ENCODE data around the gene ARV1.

DNA sequence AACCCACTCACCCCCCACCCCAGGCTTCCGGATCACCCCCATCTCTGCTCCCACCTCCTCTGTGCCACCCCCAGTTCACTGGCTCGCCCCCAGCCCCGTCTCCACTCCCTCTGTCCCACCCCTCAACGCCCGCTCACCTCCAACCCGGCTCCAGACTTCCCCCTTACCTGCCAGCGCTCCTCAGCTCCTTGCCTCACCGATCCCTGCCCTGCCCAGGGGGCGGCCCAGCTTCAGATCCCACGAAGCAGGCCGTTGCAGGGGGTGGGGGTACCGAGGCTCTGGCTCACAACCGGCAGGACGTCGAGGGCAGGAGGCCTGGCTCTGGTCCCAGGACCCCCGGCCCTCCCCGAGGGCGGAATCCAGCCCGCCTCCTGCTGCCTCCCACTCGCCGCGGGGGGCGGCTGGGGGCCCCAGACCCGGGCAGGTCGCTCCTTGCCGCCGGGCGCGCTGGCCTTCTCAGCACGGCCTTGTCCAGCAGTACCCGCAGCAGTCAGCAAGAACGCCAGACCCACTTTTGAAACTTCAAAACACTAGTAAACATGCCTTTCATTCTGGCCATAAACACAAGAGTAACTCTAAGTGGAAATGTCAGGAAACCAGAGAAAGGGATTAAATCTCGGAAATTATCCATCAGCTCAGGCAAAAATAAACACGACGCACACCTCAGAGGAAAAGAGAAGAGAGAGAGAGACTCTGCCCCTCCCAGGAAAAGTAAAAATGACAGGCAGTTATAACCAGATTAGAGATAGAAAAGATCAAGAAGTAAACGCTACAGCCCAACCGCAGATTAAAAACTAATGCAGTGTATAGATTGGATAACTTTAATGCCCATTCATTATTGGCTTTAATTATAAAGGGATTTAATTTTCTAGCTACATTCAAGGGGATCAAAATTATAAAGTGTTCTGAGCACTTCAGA, 62.2 kb downstream of the ARV1 start:
- TF ChIP-seq SMC3 (IDR thresholded peaks at IDR 0.05), result no peak
- TF ChIP-seq JUNB (IDR thresholded peaks at IDR 0.05), result no peak
- no peak for TF ChIP-seq POLR2A (IDR thresholded peaks at IDR 0.05; ENCODE audit: low read length)
- TF ChIP-seq, protein P1, sequence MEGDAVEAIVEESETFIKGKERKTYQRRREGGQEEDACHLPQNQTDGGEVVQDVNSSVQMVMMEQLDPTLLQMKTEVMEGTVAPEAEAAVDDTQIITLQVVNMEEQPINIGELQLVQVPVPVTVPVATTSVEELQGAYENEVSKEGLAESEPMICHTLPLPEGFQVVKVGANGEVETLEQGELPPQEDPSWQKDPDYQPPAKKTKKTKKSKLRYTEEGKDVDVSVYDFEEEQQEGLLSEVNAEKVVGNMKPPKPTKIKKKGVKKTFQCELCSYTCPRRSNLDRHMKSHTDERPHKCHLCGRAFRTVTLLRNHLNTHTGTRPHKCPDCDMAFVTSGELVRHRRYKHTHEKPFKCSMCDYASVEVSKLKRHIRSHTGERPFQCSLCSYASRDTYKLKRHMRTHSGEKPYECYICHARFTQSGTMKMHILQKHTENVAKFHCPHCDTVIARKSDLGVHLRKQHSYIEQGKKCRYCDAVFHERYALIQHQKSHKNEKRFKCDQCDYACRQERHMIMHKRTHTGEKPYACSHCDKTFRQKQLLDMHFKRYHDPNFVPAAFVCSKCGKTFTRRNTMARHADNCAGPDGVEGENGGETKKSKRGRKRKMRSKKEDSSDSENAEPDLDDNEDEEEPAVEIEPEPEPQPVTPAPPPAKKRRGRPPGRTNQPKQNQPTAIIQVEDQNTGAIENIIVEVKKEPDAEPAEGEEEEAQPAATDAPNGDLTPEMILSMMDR (IDR thresholded peaks at IDR 0.05), result no peak
- TF ChIP-seq CHD2 (IDR thresholded peaks at IDR 0.05; ENCODE audit: low read length, partially characterized antibody), result no peak
- TF ChIP-seq, protein P2, sequence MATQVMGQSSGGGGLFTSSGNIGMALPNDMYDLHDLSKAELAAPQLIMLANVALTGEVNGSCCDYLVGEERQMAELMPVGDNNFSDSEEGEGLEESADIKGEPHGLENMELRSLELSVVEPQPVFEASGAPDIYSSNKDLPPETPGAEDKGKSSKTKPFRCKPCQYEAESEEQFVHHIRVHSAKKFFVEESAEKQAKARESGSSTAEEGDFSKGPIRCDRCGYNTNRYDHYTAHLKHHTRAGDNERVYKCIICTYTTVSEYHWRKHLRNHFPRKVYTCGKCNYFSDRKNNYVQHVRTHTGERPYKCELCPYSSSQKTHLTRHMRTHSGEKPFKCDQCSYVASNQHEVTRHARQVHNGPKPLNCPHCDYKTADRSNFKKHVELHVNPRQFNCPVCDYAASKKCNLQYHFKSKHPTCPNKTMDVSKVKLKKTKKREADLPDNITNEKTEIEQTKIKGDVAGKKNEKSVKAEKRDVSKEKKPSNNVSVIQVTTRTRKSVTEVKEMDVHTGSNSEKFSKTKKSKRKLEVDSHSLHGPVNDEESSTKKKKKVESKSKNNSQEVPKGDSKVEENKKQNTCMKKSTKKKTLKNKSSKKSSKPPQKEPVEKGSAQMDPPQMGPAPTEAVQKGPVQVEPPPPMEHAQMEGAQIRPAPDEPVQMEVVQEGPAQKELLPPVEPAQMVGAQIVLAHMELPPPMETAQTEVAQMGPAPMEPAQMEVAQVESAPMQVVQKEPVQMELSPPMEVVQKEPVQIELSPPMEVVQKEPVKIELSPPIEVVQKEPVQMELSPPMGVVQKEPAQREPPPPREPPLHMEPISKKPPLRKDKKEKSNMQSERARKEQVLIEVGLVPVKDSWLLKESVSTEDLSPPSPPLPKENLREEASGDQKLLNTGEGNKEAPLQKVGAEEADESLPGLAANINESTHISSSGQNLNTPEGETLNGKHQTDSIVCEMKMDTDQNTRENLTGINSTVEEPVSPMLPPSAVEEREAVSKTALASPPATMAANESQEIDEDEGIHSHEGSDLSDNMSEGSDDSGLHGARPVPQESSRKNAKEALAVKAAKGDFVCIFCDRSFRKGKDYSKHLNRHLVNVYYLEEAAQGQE (IDR thresholded peaks at IDR 0.05), result no peak

All from A549 (cell line).